HEK293 (cell line): ENCODE measurements around the gene SULT2A1.

ENCODE experiments used
- CTCF ChIA-PET: fragments of 350-600 bp; formaldehyde crosslinking; extraction: SDS; loops from one replicate; lab custom pipeline; 2021; ENCODE audit warnings: antibody characterized with exemption; lab: Yijun Ruan, JAX
- POLR2A ChIA-PET: fragments of 300-600 bp; formaldehyde crosslinking; extraction: SDS; loops from one replicate; lab custom pipeline; 2020; ENCODE audit warnings: antibody characterized with exemption, inconsistent platforms; lab: Yijun Ruan, JAX
- H3K27ac ChIP-seq: fragments of 200-500 bp; sonication (Bioruptor generic); 2 replicates; pipeline ENCODE4 v1.5.1; 2014; ENCODE audit warnings: low read depth, low read length, control low read depth, inconsistent platforms; ENCODE audit errors: extremely low read depth
- H3K36me3 ChIP-seq, 2 experiments: fragments of 200-500 bp in 1 of 2; sonication (Bioruptor generic) in 1 of 2; 1 replicate in 1 of 2; 2 replicates in 1 of 2; pipeline ENCODE4 v1.5.1; 2014 to 2017; ENCODE audit warnings: inconsistent platforms in 2 of 2, low read length in 2 of 2; ENCODE audit not compliant: control insufficient read depth in 2 of 2, insufficient read depth in 1 of 2
- H3K4me1 ChIP-seq: fragments of 200-500 bp; sonication (Bioruptor generic); 2 replicates; pipeline ENCODE4 v1.5.1; 2014; ENCODE audit warnings: mild to moderate bottlenecking, low read length, inconsistent platforms; ENCODE audit not compliant: control insufficient read depth, insufficient read depth
- H3K4me3 ChIP-seq: 2 replicates; pipeline ENCODE4 v1.5.1; 2011; ENCODE audit warnings: low read depth, mild to moderate bottlenecking, control low read depth, low read length, moderate library complexity
- H3K9me3 ChIP-seq: fragments of 200-500 bp; sonication (Bioruptor generic); 2 replicates; pipeline ENCODE4 v1.5.1; 2014; ENCODE audit warnings: low read depth, low read length, inconsistent platforms; ENCODE audit not compliant: control insufficient read depth, insufficient read depth
- HOXA7 ChIP-seq: sonication (generic); formaldehyde crosslinking; IDR thresholded peaks from 2 replicates; pipeline ENCODE4 v1.8.1; 2022; ENCODE audit warnings: missing genetic modification reagents, borderline replicate concordance
- KLF17 ChIP-seq: fragments of 450-650 bp; formaldehyde crosslinking; IDR thresholded peaks from 2 replicates; pipeline ENCODE4 v1.5.1; 2016; ENCODE audit warnings: missing biosample characterization, missing genetic modification characterization
- REST ChIP-seq: fragments of 450-650 bp; formaldehyde crosslinking; IDR thresholded peaks from 2 replicates; pipeline ENCODE4 v1.5.1; 2016; ENCODE audit warnings: missing biosample characterization, missing genetic modification characterization
- SETDB1 ChIP-seq: IDR thresholded peaks from one replicate; pipeline ENCODE4 v1.6.1; 2017; ENCODE audit warnings: mild to moderate bottlenecking, low read length, moderate library complexity, mixed read lengths; ENCODE audit not compliant: insufficient read length
- TRIM28 ChIP-seq: IDR thresholded peaks from 2 replicates; pipeline ENCODE4 v1.6.1; 2011; ENCODE audit warnings: low read length, control low read depth, borderline replicate concordance
- ZFP37 ChIP-seq: fragments of 450-650 bp; formaldehyde crosslinking; IDR thresholded peaks from 2 replicates; pipeline ENCODE4 v1.5.1; 2016; ENCODE audit warnings: missing biosample characterization, missing genetic modification characterization
- ZNF146 ChIP-seq: fragments of 450-650 bp; formaldehyde crosslinking; IDR thresholded peaks from 2 replicates; pipeline ENCODE4 v1.5.1; 2016; ENCODE audit warnings: missing biosample characterization, missing genetic modification characterization
- ZNF302 ChIP-seq: fragments of 450-650 bp; formaldehyde crosslinking; IDR thresholded peaks from 2 replicates; pipeline ENCODE4 v1.5.1; 2016; ENCODE audit warnings: missing biosample characterization, missing genetic modification characterization, low read depth
- ZNF350 ChIP-seq: fragments of 450-650 bp; formaldehyde crosslinking; IDR thresholded peaks from 2 replicates; pipeline ENCODE4 v1.5.0; 2017; ENCODE audit warnings: missing biosample characterization, mild to moderate bottlenecking, missing genetic modification characterization
- ZNF391 ChIP-seq: fragments of 450-650 bp; formaldehyde crosslinking; IDR thresholded peaks from 2 replicates; pipeline ENCODE4 v1.5.1; 2016; ENCODE audit warnings: low read depth, missing biosample characterization, missing genetic modification characterization, borderline replicate concordance
- ZNF416 ChIP-seq: fragments of 450-650 bp; formaldehyde crosslinking; IDR thresholded peaks from 2 replicates; pipeline ENCODE4 v1.5.1; 2016; ENCODE audit warnings: missing biosample characterization, missing genetic modification characterization
- ZNF548 ChIP-seq: fragments of 450-650 bp; formaldehyde crosslinking; IDR thresholded peaks from 2 replicates; pipeline ENCODE4 v1.5.1; 2016; ENCODE audit warnings: missing biosample characterization, missing genetic modification characterization
- ZNF560 ChIP-seq: fragments of 450-650 bp; formaldehyde crosslinking; IDR thresholded peaks from 2 replicates; pipeline ENCODE4 v1.5.1; 2017; ENCODE audit warnings: missing biosample characterization, missing genetic modification characterization, borderline replicate concordance
- ZNF645 ChIP-seq: fragments of 450-650 bp; formaldehyde crosslinking; IDR thresholded peaks from 2 replicates; pipeline ENCODE4; 2016; ENCODE audit warnings: missing biosample characterization, missing genetic modification characterization
- ZNF654 ChIP-seq: fragments of 450-650 bp; formaldehyde crosslinking; IDR thresholded peaks from 2 replicates; pipeline ENCODE4 v1.5.1; 2016; ENCODE audit warnings: low read depth, missing biosample characterization, missing genetic modification characterization
- ZNF664 ChIP-seq: fragments of 450-650 bp; formaldehyde crosslinking; IDR thresholded peaks from 2 replicates; pipeline ENCODE4 v1.5.1; 2016; ENCODE audit warnings: missing biosample characterization, missing genetic modification characterization
- ZNF670 ChIP-seq: fragments of 450-650 bp; formaldehyde crosslinking; IDR thresholded peaks from 2 replicates; pipeline ENCODE4 v1.5.1; 2016; ENCODE audit warnings: missing biosample characterization, missing genetic modification characterization, low read depth

SULT2A1 gene

GRCh38 chr19:47895165-47895782, 9.2 kb upstream of the SULT2A1 start:
- no peaks in the 10 kb centered on the region for H3K9me3 ChIP-seq
- CTCF ChIA-PET = interaction anchor here (0.7 kb wide), 1 partner anchor 27 kb away, joined by 3 read pairs; no protein-coding TSS in a partner anchor
- no peaks in the 10 kb centered on the region for H3K4me1 ChIP-seq

GRCh38 chr19:47891923-47892666, 6.0 kb upstream of the SULT2A1 start:
- TF ChIP-seq ZNF416 (tag by site-specific recombination) = no peak
- 0 out of 2 replicates have a peak, but pooled peaks have one; percentile 31 for TF ChIP-seq ZNF350
- TF ChIP-seq ZFP37 (tag by site-specific recombination) = no peak
- TF ChIP-seq ZNF548 (tag by site-specific recombination) = peak; percentile 48; the same call in 1 of the 2 replicates
- TF ChIP-seq ZNF146 = no peak
- peak; percentile 92 for TF ChIP-seq SETDB1
- no peak for TF ChIP-seq ZNF664
- no peak for TF ChIP-seq HOXA7 (CRISPR knock-in tag)
- no peak for TF ChIP-seq TRIM28
- Histone ChIP-seq H3K36me3 (no peaks in the 10 kb centered on the region), H3K9me3 (no peaks in the 10 kb centered on the region), H3K27ac (peak overlapping the region; percentile 1; the same call in 1 of the 2 replicates), H3K4me1 (no peaks in the 10 kb centered on the region), H3K4me3 (no peak overlapping the region)
- POLR2A ChIA-PET = interaction anchor here (0.6 to 1.2 kb wide), 2 partner anchors 22 to 347 kb away, joined by 3 to 5 read pairs; no protein-coding TSS in a partner anchor
- CTCF ChIA-PET = interaction anchor here (0.7 to 2.4 kb wide), 5 partner anchors 23 to 543 kb away, joined by 3 to 10 read pairs (median 6); partner anchors contain the start of gene DHX34

More at GRCh38 chr19:47895165-47895782, 9.2 kb upstream of the SULT2A1 start:
- POLR2A ChIA-PET = no interaction called here
- TF ChIP-seq ZNF645 (no peak), KLF17 (no peak), ZNF391 (tag by site-specific recombination) (no peak), REST (tag by site-specific recombination) (no peak), ZNF670 (tag by site-specific recombination) (no peak), ZNF560 (no peak), ZNF302 (tag by site-specific recombination) (no peak), ZNF654 (tag by site-specific recombination) (no peak)
- Histone ChIP-seq H3K27ac (no peak overlapping the region), H3K36me3 (no peaks in the 10 kb centered on the region), H3K4me3 (no peak overlapping the region)
